Measurements from ENCODE around the gene ARHGEF6. TPM values are rescaled to one million over a fixed set of nuclear protein-coding genes. Genes with fewer than 3 reads are reported as not detected.
"Not testable (repeated sequence)": the region's sequence is repeated elsewhere in the genome, so short reads cannot be mapped to it uniquely, and the experiment has no call there.

ARHGEF6 gene
- polyA plus RNA-seq, 4 donors: 1.1 to 6.4 (median 3.8) TPM

- Histone ChIP-seq H3K36me3 (ENCODE audit: control insufficient read depth in 3 of 3, insufficient read depth in 2 of 3, low read depth in 1 of 3, low read length in 3 of 3) (no peaks in the 10 kb centered on the region), H3K27me3 (ENCODE audit: control insufficient read depth in 3 of 3, insufficient read depth in 3 of 3, low read length in 3 of 3) (peaks cover 0 to 4% (median 0%) of the 10 kb centered on the region in 3 donors), H3K4me1 (ENCODE audit: control insufficient read depth in 3 of 3, insufficient read depth in 2 of 3, low read depth in 1 of 3, low read length in 2 of 3) (no peaks in the 10 kb centered on the region), H3K9me3 (ENCODE audit: control insufficient read depth in 2 of 2, insufficient read depth in 1 of 2, low read depth in 1 of 2, low read length in 1 of 2) (no peaks in the 10 kb centered on the region), H3K27ac (ENCODE audit: low read depth in 1 of 3, low read length in 2 of 3) (peak overlapping the region in 1 of 3 donors; percentile 82), H3K4me3 (ENCODE audit: low read depth in 1 of 3, low read length in 3 of 3) (no peak overlapping the region)
- FAIRE-seq (no peak), DNase-seq (no peak)
These were observed 1.8 kb downstream of the ARHGEF6 start for GRCh38 chrX:136778916-136779315.

- H3K4me3 ChIP-seq (ENCODE audit: low read depth in 1 of 3, low read length in 3 of 3): no peak overlapping the region
- H3K9me3 ChIP-seq (ENCODE audit: control insufficient read depth in 2 of 2, insufficient read depth in 1 of 2, low read depth in 1 of 2, low read length in 1 of 2): no peaks in the 10 kb centered on the region
- 78 to 92% (median 80%) methylated on average over 3 of the region's 3 CpGs for WGBS, 3 donors
- H3K4me1 ChIP-seq (ENCODE audit: control insufficient read depth in 3 of 3, insufficient read depth in 2 of 3, low read depth in 1 of 3, low read length in 2 of 3): no peaks in the 10 kb centered on the region
- H3K27me3 ChIP-seq (ENCODE audit: control insufficient read depth in 3 of 3, insufficient read depth in 3 of 3, low read length in 3 of 3): peaks cover 0 to 4% (median 0%) of the 10 kb centered on the region in 3 donors
- no peaks in the 10 kb centered on the region for H3K36me3 ChIP-seq (ENCODE audit: control insufficient read depth in 3 of 3, insufficient read depth in 2 of 3, low read depth in 1 of 3, low read length in 3 of 3)
- no peak overlapping the region for H3K27ac ChIP-seq (ENCODE audit: low read depth in 1 of 3, low read length in 2 of 3)
- FAIRE-seq (no peak), DNase-seq (no peak)
These were observed 2.7 kb downstream of the ARHGEF6 start for GRCh38 chrX:136778020-136778419.

GRCh38 chrX:136773648-136774047 is 7.1 kb downstream of the ARHGEF6 start:
- WGBS, 3 donors: 61 to 80% (median 72%) methylated on average over 2 of the region's 2 CpGs
- Histone ChIP-seq H3K4me1 (ENCODE audit: control insufficient read depth in 3 of 3, insufficient read depth in 2 of 3, low read depth in 1 of 3, low read length in 2 of 3) (no peaks in the 10 kb centered on the region), H3K27me3 (ENCODE audit: control insufficient read depth in 3 of 3, insufficient read depth in 3 of 3, low read length in 3 of 3) (no peaks in the 10 kb centered on the region), H3K36me3 (ENCODE audit: control insufficient read depth in 3 of 3, insufficient read depth in 2 of 3, low read depth in 1 of 3, low read length in 3 of 3) (no peaks in the 10 kb centered on the region), H3K27ac (ENCODE audit: low read depth in 1 of 3, low read length in 2 of 3) (no peak overlapping the region), H3K9me3 (ENCODE audit: control insufficient read depth in 2 of 2, insufficient read depth in 1 of 2, low read depth in 1 of 2, low read length in 1 of 2) (no peaks in the 10 kb centered on the region), H3K4me3 (ENCODE audit: low read depth in 1 of 3, low read length in 3 of 3) (no peak overlapping the region)
- no peak for DNase-seq
- FAIRE-seq: no peak

- not testable (repeated sequence) for FAIRE-seq; H3K27me3 ChIP-seq (ENCODE audit: control insufficient read depth in 3 of 3, insufficient read depth in 3 of 3, low read length in 3 of 3); DNase-seq
These were observed 8.9 kb downstream of the ARHGEF6 start for GRCh38 chrX:136771869-136772268.

GRCh38 chrX:136768469-136769084 is 12.2 kb downstream of the ARHGEF6 start:
- Histone ChIP-seq H3K9me3 (ENCODE audit: control insufficient read depth in 2 of 2, insufficient read depth in 1 of 2, low read depth in 1 of 2, low read length in 1 of 2) (no peaks in the 10 kb centered on the region), H3K4me3 (ENCODE audit: low read depth in 1 of 3, low read length in 3 of 3) (no peak overlapping the region), H3K4me1 (ENCODE audit: control insufficient read depth in 3 of 3, insufficient read depth in 2 of 3, low read depth in 1 of 3, low read length in 2 of 3) (no peaks in the 10 kb centered on the region), H3K36me3 (ENCODE audit: control insufficient read depth in 3 of 3, insufficient read depth in 2 of 3, low read depth in 1 of 3, low read length in 3 of 3) (no peaks in the 10 kb centered on the region), H3K27ac (ENCODE audit: low read depth in 1 of 3, low read length in 2 of 3) (peak overlapping the region in 1 of 3 donors; percentile 57), H3K27me3 (ENCODE audit: control insufficient read depth in 3 of 3, insufficient read depth in 3 of 3, low read length in 3 of 3) (peaks cover 0 to 4% (median 0%) of the 10 kb centered on the region in 3 donors)
- 37 to 73% (median 62%) methylated on average over 7 of the region's 7 CpGs for WGBS, 3 donors
- DNase-seq: no peak
- no peak for FAIRE-seq

More at GRCh38 chrX:136771869-136772268, 8.9 kb downstream of the ARHGEF6 start:
- WGBS, 3 donors: 94 to 97% (median 95%) methylated on average over 2 of the region's 2 CpGs
- not testable (repeated sequence) for H3K36me3 ChIP-seq (ENCODE audit: control insufficient read depth in 3 of 3, insufficient read depth in 2 of 3, low read depth in 1 of 3, low read length in 3 of 3); H3K4me1 ChIP-seq (ENCODE audit: control insufficient read depth in 3 of 3, insufficient read depth in 2 of 3, low read depth in 1 of 3, low read length in 2 of 3); H3K27ac ChIP-seq (ENCODE audit: low read depth in 1 of 3, low read length in 2 of 3); H3K4me3 ChIP-seq (ENCODE audit: low read depth in 1 of 3, low read length in 3 of 3); H3K9me3 ChIP-seq (ENCODE audit: control insufficient read depth in 2 of 2, insufficient read depth in 1 of 2, low read depth in 1 of 2, low read length in 1 of 2)

- Histone ChIP-seq H3K9me3 (ENCODE audit: control insufficient read depth in 2 of 2, insufficient read depth in 1 of 2, low read depth in 1 of 2, low read length in 1 of 2) (no peaks in the 10 kb centered on the region), H3K27ac (ENCODE audit: low read depth in 1 of 3, low read length in 2 of 3) (peak overlapping the region; percentile 22 to 82 (median 24)), H3K4me1 (ENCODE audit: control insufficient read depth in 3 of 3, insufficient read depth in 2 of 3, low read depth in 1 of 3, low read length in 2 of 3) (no peaks in the 10 kb centered on the region), H3K36me3 (ENCODE audit: control insufficient read depth in 3 of 3, insufficient read depth in 2 of 3, low read depth in 1 of 3, low read length in 3 of 3) (no peaks in the 10 kb centered on the region), H3K27me3 (ENCODE audit: control insufficient read depth in 3 of 3, insufficient read depth in 3 of 3, low read length in 3 of 3) (peaks cover 0 to 4% (median 0%) of the 10 kb centered on the region in 3 donors), H3K4me3 (ENCODE audit: low read depth in 1 of 3, low read length in 3 of 3) (peak overlapping the region; percentile 40 to 58 (median 45))
- 1 to 40% (median 10%) methylated on average over 28 to 78 of the region's 78 CpGs for WGBS, 3 donors
- no peak for FAIRE-seq
- peak; percentile 36 to 48 for DNase-seq
These were observed 13.4 kb downstream of the ARHGEF6 start for GRCh38 chrX:136767104-136767941.

GRCh38 chrX:136766785-136767103 is 14.0 kb downstream of the ARHGEF6 start:
- 13 to 47% (median 31%) methylated on average over 12 to 19 of the region's 19 CpGs for WGBS, 3 donors
- DNase-seq: no peak
- H3K4me1 ChIP-seq (ENCODE audit: control insufficient read depth in 3 of 3, insufficient read depth in 2 of 3, low read depth in 1 of 3, low read length in 2 of 3): no peaks in the 10 kb centered on the region
- FAIRE-seq: no peak
- H3K4me3 ChIP-seq (ENCODE audit: low read depth in 1 of 3, low read length in 3 of 3): peak overlapping the region; percentile 40 to 58 (median 45)
- no peaks in the 10 kb centered on the region for H3K9me3 ChIP-seq (ENCODE audit: control insufficient read depth in 2 of 2, insufficient read depth in 1 of 2, low read depth in 1 of 2, low read length in 1 of 2)
- peaks cover 0 to 4% (median 0%) of the 10 kb centered on the region in 3 donors for H3K27me3 ChIP-seq (ENCODE audit: control insufficient read depth in 3 of 3, insufficient read depth in 3 of 3, low read length in 3 of 3)
- no peaks in the 10 kb centered on the region for H3K36me3 ChIP-seq (ENCODE audit: control insufficient read depth in 3 of 3, insufficient read depth in 2 of 3, low read depth in 1 of 3, low read length in 3 of 3)
- H3K27ac ChIP-seq (ENCODE audit: low read depth in 1 of 3, low read length in 2 of 3): peak overlapping the region in 2 of 3 donors; percentile 22 to 82

GRCh38 chrX:136765821-136766356 is 14.8 kb downstream of the ARHGEF6 start:
- Histone ChIP-seq H3K4me1 (ENCODE audit: control insufficient read depth in 3 of 3, insufficient read depth in 2 of 3, low read depth in 1 of 3, low read length in 2 of 3) (no peaks in the 10 kb centered on the region), H3K36me3 (ENCODE audit: control insufficient read depth in 3 of 3, insufficient read depth in 2 of 3, low read depth in 1 of 3, low read length in 3 of 3) (no peaks in the 10 kb centered on the region), H3K27ac (ENCODE audit: low read depth in 1 of 3, low read length in 2 of 3) (no peak overlapping the region), H3K4me3 (ENCODE audit: low read depth in 1 of 3, low read length in 3 of 3) (no peak overlapping the region), H3K9me3 (ENCODE audit: control insufficient read depth in 2 of 2, insufficient read depth in 1 of 2, low read depth in 1 of 2, low read length in 1 of 2) (no peaks in the 10 kb centered on the region), H3K27me3 (ENCODE audit: control insufficient read depth in 3 of 3, insufficient read depth in 3 of 3, low read length in 3 of 3) (peaks cover 0 to 4% (median 0%) of the 10 kb centered on the region in 3 donors)
- WGBS, 3 donors: 51 to 65% (median 63%) methylated on average over 1 of the region's 1 CpG
- FAIRE-seq: no peak
- no peak for DNase-seq

All from small intestine (tissue), 7 donors.